ENCODE data around the gene FOXP3.

DNA sequence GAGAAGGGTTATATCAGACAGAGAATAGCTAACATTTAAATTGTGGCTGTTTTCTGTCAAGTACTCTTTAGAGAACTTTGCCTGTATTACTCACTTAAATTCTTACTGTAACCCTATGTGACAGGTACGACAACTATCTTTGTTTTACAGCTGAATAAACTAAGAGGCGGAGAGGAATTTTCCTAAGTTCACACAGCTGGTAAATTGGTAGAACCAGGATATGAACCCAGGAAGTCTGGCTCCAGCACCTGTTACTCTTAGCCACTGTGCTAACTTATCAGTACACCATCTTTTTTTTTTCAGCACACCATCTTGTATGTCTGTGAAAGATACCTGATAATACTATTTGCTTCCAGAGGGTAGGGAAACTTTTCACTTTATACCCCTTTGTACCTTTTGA lies 62.5 kb downstream of the FOXP3 start:
- TF ChIP-seq, protein P1, sequence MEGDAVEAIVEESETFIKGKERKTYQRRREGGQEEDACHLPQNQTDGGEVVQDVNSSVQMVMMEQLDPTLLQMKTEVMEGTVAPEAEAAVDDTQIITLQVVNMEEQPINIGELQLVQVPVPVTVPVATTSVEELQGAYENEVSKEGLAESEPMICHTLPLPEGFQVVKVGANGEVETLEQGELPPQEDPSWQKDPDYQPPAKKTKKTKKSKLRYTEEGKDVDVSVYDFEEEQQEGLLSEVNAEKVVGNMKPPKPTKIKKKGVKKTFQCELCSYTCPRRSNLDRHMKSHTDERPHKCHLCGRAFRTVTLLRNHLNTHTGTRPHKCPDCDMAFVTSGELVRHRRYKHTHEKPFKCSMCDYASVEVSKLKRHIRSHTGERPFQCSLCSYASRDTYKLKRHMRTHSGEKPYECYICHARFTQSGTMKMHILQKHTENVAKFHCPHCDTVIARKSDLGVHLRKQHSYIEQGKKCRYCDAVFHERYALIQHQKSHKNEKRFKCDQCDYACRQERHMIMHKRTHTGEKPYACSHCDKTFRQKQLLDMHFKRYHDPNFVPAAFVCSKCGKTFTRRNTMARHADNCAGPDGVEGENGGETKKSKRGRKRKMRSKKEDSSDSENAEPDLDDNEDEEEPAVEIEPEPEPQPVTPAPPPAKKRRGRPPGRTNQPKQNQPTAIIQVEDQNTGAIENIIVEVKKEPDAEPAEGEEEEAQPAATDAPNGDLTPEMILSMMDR (IDR thresholded peaks at IDR 0.05): no peak
- TF ChIP-seq POLR2A (IDR thresholded peaks at IDR 0.05) (no peak), EP300 (IDR thresholded peaks at IDR 0.05; ENCODE audit: low read depth) (no peak)

All from transverse colon (tissue), 3 donors.